GM19328 (cell line): ENCODE data around the gene FUCA2.
A peak's percentile ranks its signal among the peaks of the same experiment; 100 is the strongest.

Source experiments
- ATAC-seq: cut with Tn5 transposase; IDR thresholded peaks from one replicate; pipeline ENCODE4 v1.9.1; 2021; ENCODE audit warnings: mild to moderate bottlenecking, moderate library complexity; ENCODE audit not compliant: unreplicated experiment

Gene FUCA2, protein sequence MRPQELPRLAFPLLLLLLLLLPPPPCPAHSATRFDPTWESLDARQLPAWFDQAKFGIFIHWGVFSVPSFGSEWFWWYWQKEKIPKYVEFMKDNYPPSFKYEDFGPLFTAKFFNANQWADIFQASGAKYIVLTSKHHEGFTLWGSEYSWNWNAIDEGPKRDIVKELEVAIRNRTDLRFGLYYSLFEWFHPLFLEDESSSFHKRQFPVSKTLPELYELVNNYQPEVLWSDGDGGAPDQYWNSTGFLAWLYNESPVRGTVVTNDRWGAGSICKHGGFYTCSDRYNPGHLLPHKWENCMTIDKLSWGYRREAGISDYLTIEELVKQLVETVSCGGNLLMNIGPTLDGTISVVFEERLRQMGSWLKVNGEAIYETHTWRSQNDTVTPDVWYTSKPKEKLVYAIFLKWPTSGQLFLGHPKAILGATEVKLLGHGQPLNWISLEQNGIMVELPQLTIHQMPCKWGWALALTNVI

GRCh38 chr6:143510991-143511891, at the start of gene FUCA2:
Gene FUCA2, minus strand, starts transcription at chr6:143511720. Its CDS starts 86 bp downstream, at chr6:143511634.
- ATAC-seq, result peak; percentile 50

- no peak for ATAC-seq
Measured at GRCh38 chr6:143561105-143561704, 49.7 kb upstream of the FUCA2 start.

DNA sequence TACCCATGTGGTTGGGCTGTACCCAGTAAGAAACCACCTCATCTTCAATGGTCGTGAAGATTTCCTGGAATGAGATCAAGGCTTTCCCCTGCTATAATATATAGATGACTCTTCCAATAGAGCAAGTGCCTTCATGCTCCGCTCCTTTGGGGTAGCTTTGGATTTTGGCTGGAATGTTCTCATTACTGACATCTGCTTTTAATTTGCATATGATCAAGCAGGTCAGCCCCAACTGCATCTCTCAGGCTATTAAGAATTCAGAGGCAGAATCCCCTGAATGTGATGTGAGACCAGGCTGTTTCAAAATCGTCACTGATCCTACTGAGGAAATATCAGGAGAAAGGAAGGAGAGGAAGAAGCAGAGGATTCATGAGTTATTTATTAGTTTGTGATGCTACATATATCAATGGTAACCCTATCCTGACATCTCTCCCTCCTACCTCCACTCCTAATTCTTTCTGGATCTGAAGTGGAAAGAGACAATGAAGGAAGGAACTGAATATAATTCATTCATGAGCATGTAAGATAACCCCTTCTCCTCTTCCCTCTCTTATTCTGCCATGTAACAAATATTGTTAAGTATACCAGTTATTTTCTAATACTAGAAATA, 47.6 kb upstream of the FUCA2 start:
- no peak for ATAC-seq

GRCh38 chr6:143556529-143556928, 45.0 kb upstream of the FUCA2 start:
- ATAC-seq, result no peak

- ATAC-seq, result no peak
Measured at GRCh38 chr6:143555582-143555981, 44.1 kb upstream of the FUCA2 start.

GRCh38 chr6:143555071-143555492, 43.6 kb upstream of the FUCA2 start:
- no peak for ATAC-seq

DNA sequence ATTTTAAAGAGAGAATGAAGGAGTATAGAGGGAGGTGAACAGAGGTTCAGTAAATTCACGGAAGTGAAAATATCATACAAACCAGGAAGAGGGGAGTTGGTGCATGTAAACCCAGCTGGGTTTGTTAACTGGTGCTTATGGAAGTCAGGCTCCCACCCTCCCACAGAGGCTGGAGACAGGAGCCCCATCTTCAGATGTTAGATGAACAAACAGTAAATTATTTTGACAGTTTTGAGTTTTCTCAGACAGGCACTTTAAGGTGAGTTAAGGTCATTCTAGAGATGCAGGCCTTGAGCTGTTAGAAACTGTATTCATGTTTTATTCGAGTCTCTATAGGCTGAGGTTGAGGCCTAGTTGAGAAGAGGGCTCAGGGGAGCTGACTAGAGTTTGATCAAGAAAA, 41.8 kb upstream of the FUCA2 start:
- no peak for ATAC-seq

DNA sequence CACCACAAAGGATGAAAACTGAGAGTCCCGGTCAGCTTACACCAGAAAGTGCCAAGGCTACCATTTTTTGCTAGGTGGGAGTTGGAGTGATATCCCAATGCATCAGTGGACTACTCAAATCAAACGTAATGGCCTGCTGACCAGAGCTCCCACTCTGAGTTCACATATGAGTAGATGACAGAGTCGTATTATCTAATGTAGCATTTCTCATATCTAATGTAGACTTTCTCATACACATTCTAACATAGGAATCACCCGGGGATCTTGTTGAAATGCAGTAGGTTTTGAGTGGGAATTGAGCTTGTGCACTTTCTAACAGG, 38.4 kb upstream of the FUCA2 start:
- ATAC-seq, result no peak

DNA sequence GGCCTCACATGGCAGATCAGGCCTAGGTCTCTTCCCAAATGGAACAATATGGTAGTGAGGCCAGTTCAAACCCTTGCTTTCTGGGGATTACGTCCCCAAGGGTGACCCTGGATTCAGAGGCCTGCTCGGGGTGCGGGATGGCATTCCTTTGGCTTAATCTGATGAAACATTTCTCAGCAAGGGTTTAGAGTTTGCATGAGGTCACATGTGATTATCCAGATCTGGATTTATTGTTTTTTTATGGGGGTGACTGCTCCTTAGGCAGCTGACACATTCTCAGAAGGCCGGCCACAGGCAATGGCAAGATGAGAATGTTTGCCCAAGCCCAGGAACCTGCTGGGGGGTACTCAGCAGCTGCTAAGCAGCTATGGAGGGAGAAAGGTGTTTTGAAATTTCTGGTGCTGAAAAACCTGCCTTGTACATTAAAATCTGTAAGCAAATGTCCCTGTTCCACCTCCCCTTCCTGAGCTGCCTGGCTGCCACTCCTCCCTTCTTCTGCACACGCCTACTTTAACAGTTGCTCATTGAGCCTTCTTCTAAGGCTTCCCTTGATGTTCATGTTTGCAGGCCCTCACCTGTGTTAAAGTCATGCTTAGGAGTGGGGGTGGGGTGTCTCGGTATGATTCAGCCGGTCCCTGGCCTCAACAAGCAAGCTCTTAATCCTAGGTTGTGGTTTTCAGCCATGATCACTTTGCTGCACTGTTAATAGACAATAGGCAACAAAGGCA, 37.9 kb upstream of the FUCA2 start:
- ATAC-seq, result no peak

DNA sequence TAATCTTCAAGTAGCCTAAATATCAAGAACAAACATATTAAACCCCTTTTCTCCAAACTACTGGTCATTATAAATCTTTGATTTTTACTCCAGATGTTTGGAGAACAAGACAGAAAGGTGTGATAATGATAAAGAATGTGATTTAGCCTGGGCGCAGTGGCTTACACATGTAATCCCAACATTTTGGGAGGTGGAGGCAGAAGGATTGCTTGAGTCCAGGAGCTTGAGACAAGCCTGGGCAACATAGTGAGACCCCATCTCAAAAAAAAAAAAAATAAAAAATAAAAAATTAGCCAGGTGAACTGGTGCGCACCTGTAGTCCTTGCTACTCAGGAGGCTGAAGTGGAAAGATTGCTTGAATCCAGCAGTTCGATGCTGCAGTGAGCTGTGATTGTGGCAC, 35.1 kb upstream of the FUCA2 start:
- no peak for ATAC-seq

- ATAC-seq, result no peak
Measured at GRCh38 chr6:143545976-143546547, 34.5 kb upstream of the FUCA2 start.

GRCh38 chr6:143545165-143545564, 33.6 kb upstream of the FUCA2 start:
- ATAC-seq, result no peak

- ATAC-seq, result no peak
Measured at GRCh38 chr6:143544011-143544696, 32.6 kb upstream of the FUCA2 start.

- ATAC-seq, result no peak
Measured at GRCh38 chr6:143543435-143543834, 31.9 kb upstream of the FUCA2 start.

DNA sequence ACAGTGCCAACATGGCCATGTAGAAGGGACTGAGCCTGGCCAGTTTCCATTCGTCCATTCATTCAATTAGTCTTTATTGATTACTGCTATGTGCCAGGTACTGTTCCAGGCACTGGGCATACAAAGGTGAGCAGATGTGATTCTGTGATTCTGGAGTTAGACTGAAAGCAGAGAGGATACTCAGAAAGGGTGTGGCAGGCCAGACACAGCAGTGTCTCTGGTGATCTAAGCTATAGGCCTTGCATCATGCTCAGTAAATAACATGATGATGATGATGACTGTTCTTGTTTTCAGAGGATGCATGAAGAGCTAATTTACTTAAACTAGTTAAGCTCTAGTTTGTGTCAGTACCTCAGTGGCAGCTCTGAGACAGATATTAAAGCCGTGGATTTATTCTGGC, 31.4 kb upstream of the FUCA2 start:
- ATAC-seq, result no peak

DNA sequence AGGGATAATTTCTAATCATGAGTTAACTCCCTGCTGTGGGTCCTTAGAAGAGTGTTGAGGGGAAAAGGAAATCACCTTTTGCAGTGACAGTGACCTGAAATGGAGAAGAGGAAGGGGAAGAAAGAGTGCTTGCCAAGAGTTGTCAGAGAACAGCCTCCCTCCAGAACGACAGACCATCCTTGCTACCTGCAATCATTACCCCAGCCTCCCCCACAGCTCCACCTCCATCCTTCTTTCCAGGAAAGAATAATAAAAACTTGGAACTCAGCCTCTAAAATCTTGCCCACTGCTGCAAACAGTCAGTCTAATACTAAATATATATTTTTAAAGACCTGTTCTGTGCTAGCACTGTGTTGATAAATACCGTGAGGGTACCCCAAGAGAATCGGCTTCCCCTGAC, 28.7 kb upstream of the FUCA2 start:
- ATAC-seq, result no peak

DNA sequence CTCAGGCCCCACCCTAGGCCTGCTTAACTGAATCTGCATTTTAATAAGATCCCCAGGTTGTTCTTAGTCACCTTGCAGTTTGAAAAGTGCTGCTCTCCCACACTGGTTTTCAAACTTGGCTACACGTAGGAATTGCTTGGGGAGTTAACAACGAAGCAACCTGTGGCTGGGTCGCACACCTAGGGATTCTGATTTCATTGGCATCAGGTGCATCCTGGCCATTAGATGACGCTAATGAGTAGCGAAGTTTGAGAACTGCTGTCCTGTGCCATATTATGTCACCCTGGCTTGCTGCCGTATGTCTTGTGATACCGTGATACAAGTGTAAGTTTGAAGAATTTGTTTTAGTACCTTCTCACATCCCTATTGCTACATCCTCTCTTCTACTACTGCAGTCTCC, 28.2 kb upstream of the FUCA2 start:
- ATAC-seq, result no peak

- ATAC-seq, result no peak
Measured at GRCh38 chr6:143539106-143539505, 27.6 kb upstream of the FUCA2 start.

DNA sequence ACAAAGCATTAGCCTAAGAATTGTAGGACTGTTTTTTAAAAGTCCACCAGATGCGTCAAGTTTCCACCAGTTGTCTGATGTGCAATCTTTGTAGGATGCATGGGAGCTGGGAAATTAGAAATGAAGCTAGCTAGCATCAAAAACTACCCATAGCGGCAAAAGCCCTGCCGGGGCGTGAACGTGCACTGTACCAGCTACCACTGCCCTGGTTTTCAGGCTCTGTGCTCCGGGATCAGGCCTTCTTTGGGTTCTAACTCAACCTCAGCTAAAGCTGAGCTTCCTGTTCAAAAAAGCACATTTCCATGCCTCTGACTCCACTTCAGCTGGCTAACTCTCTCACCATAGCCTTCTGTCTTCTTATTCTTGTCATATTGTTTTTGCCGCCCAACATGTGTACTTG, 26.9 kb upstream of the FUCA2 start:
- no peak for ATAC-seq
